ENCODE measurements around the gene PRKCZ. TPM values are rescaled to one million over a fixed set of nuclear protein-coding genes. Genes with fewer than 3 reads are reported as not detected.

The PRKCZ gene
- total RNA-seq, 4 donors from 2014 or later, result 3.1 to 5.4 (median 4.7) TPM

GRCh38 chr1:2105781-2106524, 55.7 kb downstream of the PRKCZ start:
- Histone ChIP-seq H3K4me1 (no peaks in the 10 kb centered on the region), H3K36me3 (no peaks in the 10 kb centered on the region), H3K4me3 (no peak overlapping the region), H3K27ac (replicated peaks in 1 of 4) (no peak overlapping the region), H3K9me3 (no peaks in the 10 kb centered on the region), H3K27me3 (peaks cover 0 to 62% (median 0%) of the 10 kb centered on the region in 4 donors)
- no peak for DNase-seq (ENCODE audit: extremely low spot score)
- 82% methylated on average over 8 of the region's 19 CpGs for WGBS
- TF ChIP-seq EP300 (IDR thresholded peaks at IDR 0.05), result no peak
- no peak for TF ChIP-seq POLR2AphosphoS5 (IDR thresholded peaks at IDR 0.05)
- TF ChIP-seq POLR2A (IDR thresholded peaks at IDR 0.05; ENCODE audit: low read depth), result no peak
- TF ChIP-seq CTCF (IDR thresholded peaks at IDR 0.05), result no peak
- intact Hi-C loops (cut with DNase I), result loop anchor here (5.0 kb wide), 1 partner anchor 56 kb away; no protein-coding TSS in a partner anchor

GRCh38 chr1:2106659-2107405, 56.6 kb downstream of the PRKCZ start:
- H3K27me3 ChIP-seq, result peaks cover 0 to 58% (median 0%) of the 10 kb centered on the region in 4 donors
- H3K36me3 ChIP-seq, result no peaks in the 10 kb centered on the region
- 81% methylated on average over 12 of the region's 37 CpGs for WGBS
- no peaks in the 10 kb centered on the region for H3K4me1 ChIP-seq
- H3K27ac ChIP-seq (replicated peaks in 1 of 4), result no peak overlapping the region
- TF ChIP-seq POLR2AphosphoS5 (IDR thresholded peaks at IDR 0.05) (no peak), CTCF (IDR thresholded peaks at IDR 0.05) (no peak), POLR2A (IDR thresholded peaks at IDR 0.05; ENCODE audit: low read depth) (no peak), EP300 (IDR thresholded peaks at IDR 0.05) (no peak)
- no peaks in the 10 kb centered on the region for H3K9me3 ChIP-seq
- no peak overlapping the region for H3K4me3 ChIP-seq
- intact Hi-C loops (cut with DNase I), result loop anchor here (5.0 kb wide), 1 partner anchor 55 kb away; no protein-coding TSS in a partner anchor
- no peak for DNase-seq (ENCODE audit: extremely low spot score)

DNA sequence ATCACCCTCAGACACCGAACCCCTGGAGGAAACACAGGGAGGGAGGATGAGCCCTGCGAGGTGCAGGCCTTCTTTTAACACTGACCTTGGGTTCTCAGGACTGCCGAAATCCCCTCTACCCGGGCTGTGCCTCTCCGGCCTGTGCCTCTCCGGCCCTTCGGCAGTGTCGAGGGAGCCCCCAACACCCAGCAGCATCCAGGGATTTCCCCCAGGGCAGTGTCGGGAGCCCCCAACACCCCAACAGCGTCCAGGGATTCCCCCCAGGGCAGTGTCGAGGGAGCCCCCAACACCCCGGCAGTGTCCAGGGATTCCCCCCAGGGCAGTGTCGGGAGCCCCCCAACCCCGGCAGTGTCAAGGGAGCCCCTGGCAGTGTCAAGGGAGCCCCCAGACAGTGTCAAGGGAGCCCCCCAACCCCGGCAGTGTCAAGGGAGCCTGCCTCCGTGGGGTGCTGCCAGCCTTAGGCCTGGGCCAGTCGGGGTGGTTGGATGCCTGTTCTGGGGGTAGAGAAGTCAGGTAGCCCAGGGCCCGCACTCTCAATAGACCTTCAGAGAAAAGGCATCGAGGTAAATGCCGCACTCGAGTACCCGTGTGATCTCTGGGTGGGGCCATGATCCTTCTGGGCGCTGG, 57.5 kb downstream of the PRKCZ start:
- Histone ChIP-seq H3K4me3 (no peak overlapping the region), H3K9me3 (no peaks in the 10 kb centered on the region), H3K36me3 (no peaks in the 10 kb centered on the region), H3K4me1 (no peaks in the 10 kb centered on the region), H3K27me3 (peaks cover 0 to 51% (median 0%) of the 10 kb centered on the region in 4 donors), H3K27ac (replicated peaks in 1 of 4) (no peak overlapping the region)
- no peak for TF ChIP-seq POLR2AphosphoS5 (IDR thresholded peaks at IDR 0.05)
- no peak for TF ChIP-seq CTCF (IDR thresholded peaks at IDR 0.05)
- no peak for TF ChIP-seq EP300 (IDR thresholded peaks at IDR 0.05)
- TF ChIP-seq POLR2A (IDR thresholded peaks at IDR 0.05; ENCODE audit: low read depth), result no peak
- 83% methylated on average over 7 of the region's 23 CpGs for WGBS
- intact Hi-C loops (cut with DNase I), result loop anchor here (5.0 kb wide), 1 partner anchor 55 kb away; no protein-coding TSS in a partner anchor
- no peak for DNase-seq (ENCODE audit: extremely low spot score)

DNA sequence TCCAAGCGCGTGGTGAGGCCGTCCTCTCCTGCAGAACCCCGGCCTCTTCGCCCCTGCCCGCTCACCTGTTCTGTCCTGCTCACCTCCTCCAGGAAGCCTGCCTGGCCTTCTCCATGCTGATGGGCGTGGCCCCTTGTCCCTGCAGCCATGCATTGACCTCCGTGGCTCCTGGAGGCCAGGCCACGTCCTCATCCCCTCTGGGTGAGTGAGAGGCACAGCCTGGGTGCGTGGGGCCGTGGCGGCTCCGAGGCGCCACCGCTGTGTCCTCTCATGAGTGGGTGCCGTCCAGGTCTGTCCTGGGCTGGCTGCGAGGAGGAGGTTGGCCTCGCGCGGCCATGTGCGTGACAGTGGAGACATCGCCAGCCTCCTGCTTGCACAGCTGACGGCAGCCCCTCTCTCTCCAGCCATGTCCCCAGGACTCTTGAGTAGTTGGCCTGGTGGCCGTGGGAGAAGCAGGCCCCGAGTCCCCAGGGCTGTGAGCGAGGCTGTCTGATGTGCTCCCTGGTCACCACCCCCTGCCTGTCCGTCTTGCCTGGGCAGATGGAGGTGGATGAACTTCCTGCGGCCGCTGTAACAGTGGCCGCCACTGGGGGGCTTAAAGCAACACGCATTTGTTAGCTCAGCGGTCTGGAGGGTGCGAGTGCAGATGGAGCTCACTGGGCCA, 58.1 kb downstream of the PRKCZ start:
- Histone ChIP-seq H3K4me1 (no peaks in the 10 kb centered on the region), H3K4me3 (no peak overlapping the region), H3K27me3 (peaks cover 0 to 50% (median 0%) of the 10 kb centered on the region in 4 donors), H3K36me3 (no peaks in the 10 kb centered on the region), H3K27ac (replicated peaks in 1 of 4) (no peak overlapping the region), H3K9me3 (no peaks in the 10 kb centered on the region)
- no peak for DNase-seq (ENCODE audit: extremely low spot score)
- WGBS, result 23% methylated on average over 8 of the region's 33 CpGs
- intact Hi-C loops (cut with DNase I), result loop anchor here (5.0 kb wide), 1 partner anchor 54 kb away; no protein-coding TSS in a partner anchor
- TF ChIP-seq POLR2AphosphoS5 (IDR thresholded peaks at IDR 0.05), result no peak
- TF ChIP-seq CTCF (IDR thresholded peaks at IDR 0.05), result peak in 2 of 3 experiments; percentile 22 to 26

Data from esophagus muscularis mucosa (tissue), 4 donors.